ENCODE results near the gene SBF2. TPM values are rescaled to one million over a fixed set of nuclear protein-coding genes. Genes with fewer than 3 reads are reported as not detected.
A peak's percentile ranks its signal among the peaks of the same experiment; 100 is the strongest.

The SBF2 gene
- total and polyA plus RNA-seq, 2 of the 13 experiments (the other 11 are each of a cell fraction or from before 2014, with no cell fraction given), result 24.0 to 45.8 TPM

GRCh38 chr11:10326012-10326964 is 32.3 kb upstream of the SBF2 start (continued):
- TF ChIP-seq NFAT5 (CRISPR knock-in tag; IDR thresholded peaks at IDR 0.05) (no peak), SRY (CRISPR knock-in tag; IDR thresholded peaks at IDR 0.05) (no peak), GABPA (IDR thresholded peaks at IDR 0.05; ENCODE audit: low read depth, low read length) (no peak), GABPA (CRISPR knock-in tag; IDR thresholded peaks at IDR 0.05; ENCODE audit: low read depth) (0 out of 2 replicates have a peak, but pooled peaks have one; percentile 38), ZBTB20 (CRISPR knock-in tag; IDR thresholded peaks at IDR 0.05; ENCODE audit: borderline replicate concordance, low read depth) (peak; percentile 99), REST (IDR thresholded peaks at IDR 0.05; ENCODE audit: borderline replicate concordance in 1 of 2, low read depth in 1 of 2, low read length in 2 of 2) (peak in 1 of 2 experiments; percentile 65; a peak in 1 of 4 replicates), HOMEZ (CRISPR knock-in tag; IDR thresholded peaks at IDR 0.05; ENCODE audit: low read depth) (peak; percentile 96), ZNF17 (CRISPR knock-in tag; IDR thresholded peaks at IDR 0.05) (no peak), PLRG1 (conservative IDR thresholded peaks at IDR 0.05) (no peak), FOXJ3 (CRISPR knock-in tag; IDR thresholded peaks at IDR 0.05; ENCODE audit: borderline replicate concordance) (peak; percentile 93), ARNT (IDR thresholded peaks at IDR 0.05) (no peak), EZH2 (conservative IDR thresholded peaks at IDR 0.05; ENCODE audit: low read depth, low read length) (no peak), ZNF800 (CRISPR knock-in tag; IDR thresholded peaks at IDR 0.05) (peak; percentile 77; the same call in 1 of the 2 replicates), ZNF644 (CRISPR knock-in tag; IDR thresholded peaks at IDR 0.05; ENCODE audit: low read depth) (peak; percentile 84), ZNF713 (CRISPR knock-in tag; IDR thresholded peaks at IDR 0.05) (no peak), GPN1 (CRISPR knock-in tag; IDR thresholded peaks at IDR 0.05; ENCODE audit: borderline replicate concordance) (no peak)
